Measurements from ENCODE around the gene ANKH.
"Not testable (repeated sequence)": the region's sequence is repeated elsewhere in the genome, so short reads cannot be mapped to it uniquely, and the experiment has no call there.

GRCh38 chr5:14848942-14849341, 22.6 kb downstream of the ANKH start:
- TF ChIP-seq EZH2 (IDR thresholded peaks at IDR 0.05; ENCODE audit: borderline replicate concordance, low read length), result not testable (repeated sequence)
- TF ChIP-seq, protein P1, sequence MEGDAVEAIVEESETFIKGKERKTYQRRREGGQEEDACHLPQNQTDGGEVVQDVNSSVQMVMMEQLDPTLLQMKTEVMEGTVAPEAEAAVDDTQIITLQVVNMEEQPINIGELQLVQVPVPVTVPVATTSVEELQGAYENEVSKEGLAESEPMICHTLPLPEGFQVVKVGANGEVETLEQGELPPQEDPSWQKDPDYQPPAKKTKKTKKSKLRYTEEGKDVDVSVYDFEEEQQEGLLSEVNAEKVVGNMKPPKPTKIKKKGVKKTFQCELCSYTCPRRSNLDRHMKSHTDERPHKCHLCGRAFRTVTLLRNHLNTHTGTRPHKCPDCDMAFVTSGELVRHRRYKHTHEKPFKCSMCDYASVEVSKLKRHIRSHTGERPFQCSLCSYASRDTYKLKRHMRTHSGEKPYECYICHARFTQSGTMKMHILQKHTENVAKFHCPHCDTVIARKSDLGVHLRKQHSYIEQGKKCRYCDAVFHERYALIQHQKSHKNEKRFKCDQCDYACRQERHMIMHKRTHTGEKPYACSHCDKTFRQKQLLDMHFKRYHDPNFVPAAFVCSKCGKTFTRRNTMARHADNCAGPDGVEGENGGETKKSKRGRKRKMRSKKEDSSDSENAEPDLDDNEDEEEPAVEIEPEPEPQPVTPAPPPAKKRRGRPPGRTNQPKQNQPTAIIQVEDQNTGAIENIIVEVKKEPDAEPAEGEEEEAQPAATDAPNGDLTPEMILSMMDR (conservative IDR thresholded peaks at IDR 0.05 in 1 of 2, IDR thresholded peaks at IDR 0.05 in 1 of 2; ENCODE audit: extremely low read depth in 1 of 2, insufficient read depth in 1 of 2, low read depth in 1 of 2, low read length in 2 of 2), result not testable (repeated sequence)
